Mesendoderm (in vitro differentiated cells): ENCODE results near the gene SRPX.
A peak's percentile ranks its signal among the peaks of the same experiment; 100 is the strongest.

Experiments
- DNase-seq: peaks from one replicate; pipeline ENCODE4 v3.0.0; 2013
- H2AK5ac ChIP-seq: 2 replicates; pipeline ENCODE4 v1.6.1; 2013; ENCODE audit warnings: low read length, inconsistent platforms
- H2BK120ac ChIP-seq: 2 replicates; pipeline ENCODE4 v1.6.1; 2013; ENCODE audit warnings: low read depth, mild to moderate bottlenecking, low read length, moderate library complexity, mixed read lengths
- H2BK15ac ChIP-seq: replicated peaks from 2 replicates; pipeline ENCODE4 v1.6.1; 2013; ENCODE audit warnings: low read depth, mild to moderate bottlenecking, moderate library complexity
- H2BK5ac ChIP-seq: 2 replicates; pipeline ENCODE4 v1.6.1; 2013; ENCODE audit warnings: low read length, inconsistent platforms
- H3K18ac ChIP-seq: 2 replicates; pipeline ENCODE4 v1.6.1; 2013; ENCODE audit warnings: mild to moderate bottlenecking, low read length, mixed read lengths
- H3K23ac ChIP-seq: one replicate; pipeline ENCODE4 v1.6.1; 2013; ENCODE audit warnings: low read length
- H3K27ac ChIP-seq: 2 replicates; pipeline ENCODE4 v1.5.1; 2013; ENCODE audit warnings: low read depth, mild to moderate bottlenecking, inconsistent platforms, low read length, moderate library complexity
- H3K27me3 ChIP-seq: 2 replicates; pipeline ENCODE4 v1.6.1; 2013; ENCODE audit warnings: low read length, control low read depth, mild to moderate bottlenecking, inconsistent platforms; ENCODE audit not compliant: insufficient read depth, poor library complexity
- H3K36me3 ChIP-seq: 2 replicates; pipeline ENCODE4 v1.6.1; 2013; ENCODE audit warnings: low read length, inconsistent platforms; ENCODE audit not compliant: control insufficient read depth, insufficient read depth
- H3K4ac ChIP-seq: one replicate; pipeline ENCODE4 v1.6.1; 2013; ENCODE audit warnings: low read depth, mild to moderate bottlenecking, low read length, moderate library complexity
- H3K4me1 ChIP-seq: 2 replicates; pipeline ENCODE4 v1.6.1; 2013; ENCODE audit warnings: low read depth, low read length, inconsistent platforms; ENCODE audit not compliant: control insufficient read depth
- H3K4me2 ChIP-seq: 2 replicates; pipeline ENCODE4 v1.6.1; 2013; ENCODE audit warnings: low read length
- H3K4me3 ChIP-seq: 2 replicates; pipeline ENCODE4 v1.5.1; 2013; ENCODE audit warnings: mild to moderate bottlenecking, low read length
- H3K56ac ChIP-seq: one replicate; pipeline ENCODE4 v1.6.1; 2013; ENCODE audit warnings: low read length
- H3K79me1 ChIP-seq: 2 replicates; pipeline ENCODE4 v1.6.1; 2013; ENCODE audit warnings: low read length, inconsistent platforms
- H3K79me2 ChIP-seq: 2 replicates; pipeline ENCODE4 v1.6.1; 2013; ENCODE audit warnings: mild to moderate bottlenecking, low read length; ENCODE audit not compliant: control insufficient read depth, insufficient read depth
- H3K9ac ChIP-seq: 2 replicates; pipeline ENCODE4 v1.6.1; 2013; ENCODE audit warnings: low read length, inconsistent platforms
- H4K5ac ChIP-seq: one replicate; pipeline ENCODE4 v1.6.1; 2013; ENCODE audit warnings: low read length
- H4K8ac ChIP-seq: one replicate; pipeline ENCODE4 v1.6.1; 2013; ENCODE audit warnings: low read depth, mild to moderate bottlenecking, control low read depth, low read length, moderate library complexity
- WGBS: extraction: QIAGEN DNeasy Blood & Tissue Kit; methylation state at CpG from one replicate; pipeline ENCODE4 v1.1.7; 2013; ENCODE audit warnings: low lambda C conversion rate, missing lambda C conversion rate; ENCODE audit not compliant: insufficient coverage; ENCODE audit errors: extremely low coverage; 5-methylcytosine and 5-hydroxymethylcytosine counted together

Gene SRPX

GRCh38 chrX:38110231-38110630 is 110.4 kb downstream of the SRPX start:
- no peak overlapping the region for H3K18ac ChIP-seq
- no peak overlapping the region for H3K4me3 ChIP-seq
- H3K23ac ChIP-seq, result no peak overlapping the region
- H3K56ac ChIP-seq, result no peak overlapping the region
- no peak overlapping the region for H3K27ac ChIP-seq
- H2AK5ac ChIP-seq, result no peak overlapping the region
- no peak overlapping the region for H2BK15ac ChIP-seq
- no peak overlapping the region for H3K9ac ChIP-seq
- peak; percentile 44 for DNase-seq
- no peak overlapping the region for H4K5ac ChIP-seq
- no CpG with 5 or more reads among the region's 6 CpGs for WGBS
- H3K79me2 ChIP-seq, result no peaks in the 10 kb centered on the region
- H3K79me1 ChIP-seq, result no peaks in the 10 kb centered on the region
- H4K8ac ChIP-seq, result no peak overlapping the region
- H2BK120ac ChIP-seq, result no peak overlapping the region
- no peak overlapping the region for H3K4me2 ChIP-seq
- no peaks in the 10 kb centered on the region for H3K36me3 ChIP-seq
- H3K4me1 ChIP-seq, result no peaks in the 10 kb centered on the region
- no peaks in the 10 kb centered on the region for H3K27me3 ChIP-seq
- H3K4ac ChIP-seq, result no peak overlapping the region
- no peak overlapping the region for H2BK5ac ChIP-seq

GRCh38 chrX:38109042-38109898 is 111.4 kb downstream of the SRPX start:
- Histone ChIP-seq H3K36me3 (no peaks in the 10 kb centered on the region), H4K5ac (no peak overlapping the region), H3K4me2 (no peak overlapping the region), H3K4me1 (no peaks in the 10 kb centered on the region), H3K18ac (no peak overlapping the region), H4K8ac (no peak overlapping the region), H2AK5ac (no peak overlapping the region), H3K27ac (no peak overlapping the region), H3K4me3 (no peak overlapping the region), H2BK120ac (no peak overlapping the region), H3K56ac (no peak overlapping the region), H2BK15ac (no peak overlapping the region), H3K4ac (no peak overlapping the region), H3K9ac (no peak overlapping the region), H3K23ac (no peak overlapping the region), H2BK5ac (no peak overlapping the region), H3K27me3 (no peaks in the 10 kb centered on the region), H3K79me1 (no peaks in the 10 kb centered on the region), H3K79me2 (no peaks in the 10 kb centered on the region)
- WGBS, result no CpG with 5 or more reads among the region's 4 CpGs
- DNase-seq, result no peak

- Histone ChIP-seq H2BK15ac (no peak overlapping the region), H3K4me1 (no peaks in the 10 kb centered on the region), H3K9ac (no peak overlapping the region), H3K4me3 (no peak overlapping the region), H3K27ac (no peak overlapping the region), H4K8ac (no peak overlapping the region), H3K4ac (no peak overlapping the region), H3K79me2 (no peaks in the 10 kb centered on the region), H3K79me1 (no peaks in the 10 kb centered on the region), H2AK5ac (no peak overlapping the region), H3K18ac (no peak overlapping the region), H3K4me2 (no peak overlapping the region), H2BK5ac (no peak overlapping the region), H3K56ac (no peak overlapping the region), H3K27me3 (no peaks in the 10 kb centered on the region), H3K23ac (no peak overlapping the region), H3K36me3 (no peaks in the 10 kb centered on the region), H4K5ac (no peak overlapping the region), H2BK120ac (no peak overlapping the region)
- DNase-seq, result no peak
- no CpG with 5 or more reads among the region's 6 CpGs for WGBS
These were observed 112.3 kb downstream of the SRPX start for GRCh38 chrX:38108364-38108763.

DNA sequence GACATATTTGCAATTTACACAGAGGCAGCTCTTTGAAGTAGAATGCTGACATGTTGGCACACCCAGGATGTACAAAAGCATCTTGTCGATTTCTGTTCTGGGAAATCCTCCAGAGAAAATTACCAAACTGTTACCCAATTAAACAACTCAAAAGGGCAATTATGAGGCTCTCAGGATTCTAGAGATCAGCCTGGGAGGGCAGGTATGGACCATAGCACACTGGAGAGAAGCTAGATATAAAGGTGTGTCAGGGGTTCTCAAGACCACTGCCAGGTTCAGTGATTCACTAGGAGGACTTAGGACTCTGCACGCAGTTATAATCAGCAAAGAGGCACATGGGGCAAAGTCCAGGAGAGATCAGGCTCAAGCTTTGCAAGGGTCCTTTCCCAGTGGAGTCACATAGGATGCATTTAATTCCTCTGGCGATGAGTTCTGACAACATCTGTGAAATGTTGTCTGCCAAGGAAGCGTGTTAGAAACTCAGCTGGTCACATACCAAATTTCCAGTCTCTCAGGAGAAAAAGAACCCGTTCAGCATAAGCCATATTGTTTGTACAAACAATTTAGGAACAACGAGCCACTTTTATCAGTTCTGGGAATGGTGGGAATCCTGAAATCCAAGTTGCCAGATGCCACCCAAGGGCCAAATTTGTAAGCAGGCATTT is 113.5 kb downstream of the SRPX start:
- H3K9ac ChIP-seq, result no peak overlapping the region

DNA sequence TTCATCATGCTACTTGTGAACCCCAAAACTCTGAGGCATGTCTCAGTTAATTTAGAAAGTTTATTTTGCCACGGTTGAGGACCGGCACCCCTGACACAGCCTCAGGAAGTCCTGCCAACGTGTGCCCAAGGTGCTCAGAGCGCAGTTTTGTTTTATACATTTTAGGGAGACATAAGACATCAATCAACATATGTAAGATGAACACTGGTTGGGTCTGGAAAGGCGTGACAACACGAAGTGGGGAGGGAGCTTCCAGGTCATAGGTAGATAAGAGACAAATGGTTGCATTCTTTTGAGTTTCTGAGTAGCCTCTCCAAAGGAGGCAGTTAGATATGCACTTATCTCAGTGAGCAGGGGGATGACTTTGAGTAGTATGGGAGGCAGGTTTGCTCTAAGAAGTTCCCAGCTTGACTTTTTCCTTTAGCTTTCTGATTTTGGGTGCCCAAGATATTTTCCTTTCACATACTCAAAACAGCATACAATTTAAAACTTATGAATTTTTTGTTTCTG is 115.4 kb downstream of the SRPX start:
- no CpG with 5 or more reads among the region's 6 CpGs for WGBS

More for the DNA sequence above, 113.5 kb downstream of the SRPX start:
- Histone ChIP-seq H2BK15ac (no peak overlapping the region), H3K27ac (no peak overlapping the region), H3K23ac (no peak overlapping the region), H3K56ac (no peak overlapping the region), H4K5ac (no peak overlapping the region), H2AK5ac (no peak overlapping the region), H3K79me2 (no peaks in the 10 kb centered on the region), H3K4me3 (no peak overlapping the region), H3K36me3 (no peaks in the 10 kb centered on the region), H3K4ac (no peak overlapping the region), H2BK120ac (no peak overlapping the region), H3K4me1 (no peaks in the 10 kb centered on the region), H3K4me2 (no peak overlapping the region), H3K27me3 (no peaks in the 10 kb centered on the region), H3K79me1 (no peaks in the 10 kb centered on the region), H4K8ac (no peak overlapping the region), H3K18ac (no peak overlapping the region), H2BK5ac (no peak overlapping the region)
- DNase-seq, result no peak
- WGBS, result no CpG with 5 or more reads among the region's 6 CpGs

More for the DNA sequence above, 115.4 kb downstream of the SRPX start:
- Histone ChIP-seq H3K56ac (no peak overlapping the region), H2AK5ac (no peak overlapping the region), H3K23ac (no peak overlapping the region), H3K9ac (no peak overlapping the region), H3K4me3 (no peak overlapping the region), H3K4ac (no peak overlapping the region), H3K4me1 (no peaks in the 10 kb centered on the region), H3K4me2 (no peak overlapping the region), H3K18ac (no peak overlapping the region), H3K27me3 (no peaks in the 10 kb centered on the region), H3K27ac (no peak overlapping the region), H3K79me1 (no peaks in the 10 kb centered on the region), H2BK120ac (no peak overlapping the region), H3K36me3 (no peaks in the 10 kb centered on the region), H4K8ac (no peak overlapping the region), H2BK5ac (no peak overlapping the region), H3K79me2 (no peaks in the 10 kb centered on the region), H2BK15ac (no peak overlapping the region), H4K5ac (no peak overlapping the region)
- peak; percentile 13 for DNase-seq
